Panc1 (cell line): Measurements from ENCODE around the gene DLG4.

Source experiments
- CTCF ChIP-seq: fragments of 450-650 bp; IDR thresholded peaks from 2 replicates; pipeline ENCODE4 v1.5.1; 2017; ENCODE audit warnings: mild to moderate bottlenecking
- POLR2AphosphoS5 ChIP-seq: IDR thresholded peaks from 2 replicates; pipeline ENCODE4 v1.6.1; 2012; ENCODE audit warnings: mild to moderate bottlenecking, low read depth, low read length, moderate library complexity
- TF ChIP-seq, protein P1 (sequence below), 2 experiments: IDR thresholded peaks; 2 replicates each; pipeline ENCODE4 v1.6.1; 2011 to 2012; ENCODE audit warnings: low read depth in 2 of 2, control low read depth in 1 of 2, low read length in 1 of 2, mild to moderate bottlenecking in 1 of 2, moderate library complexity in 1 of 2; ENCODE audit not compliant: insufficient read depth in 1 of 2

- TF ChIP-seq CTCF = no peak
- TF ChIP-seq, protein P1, sequence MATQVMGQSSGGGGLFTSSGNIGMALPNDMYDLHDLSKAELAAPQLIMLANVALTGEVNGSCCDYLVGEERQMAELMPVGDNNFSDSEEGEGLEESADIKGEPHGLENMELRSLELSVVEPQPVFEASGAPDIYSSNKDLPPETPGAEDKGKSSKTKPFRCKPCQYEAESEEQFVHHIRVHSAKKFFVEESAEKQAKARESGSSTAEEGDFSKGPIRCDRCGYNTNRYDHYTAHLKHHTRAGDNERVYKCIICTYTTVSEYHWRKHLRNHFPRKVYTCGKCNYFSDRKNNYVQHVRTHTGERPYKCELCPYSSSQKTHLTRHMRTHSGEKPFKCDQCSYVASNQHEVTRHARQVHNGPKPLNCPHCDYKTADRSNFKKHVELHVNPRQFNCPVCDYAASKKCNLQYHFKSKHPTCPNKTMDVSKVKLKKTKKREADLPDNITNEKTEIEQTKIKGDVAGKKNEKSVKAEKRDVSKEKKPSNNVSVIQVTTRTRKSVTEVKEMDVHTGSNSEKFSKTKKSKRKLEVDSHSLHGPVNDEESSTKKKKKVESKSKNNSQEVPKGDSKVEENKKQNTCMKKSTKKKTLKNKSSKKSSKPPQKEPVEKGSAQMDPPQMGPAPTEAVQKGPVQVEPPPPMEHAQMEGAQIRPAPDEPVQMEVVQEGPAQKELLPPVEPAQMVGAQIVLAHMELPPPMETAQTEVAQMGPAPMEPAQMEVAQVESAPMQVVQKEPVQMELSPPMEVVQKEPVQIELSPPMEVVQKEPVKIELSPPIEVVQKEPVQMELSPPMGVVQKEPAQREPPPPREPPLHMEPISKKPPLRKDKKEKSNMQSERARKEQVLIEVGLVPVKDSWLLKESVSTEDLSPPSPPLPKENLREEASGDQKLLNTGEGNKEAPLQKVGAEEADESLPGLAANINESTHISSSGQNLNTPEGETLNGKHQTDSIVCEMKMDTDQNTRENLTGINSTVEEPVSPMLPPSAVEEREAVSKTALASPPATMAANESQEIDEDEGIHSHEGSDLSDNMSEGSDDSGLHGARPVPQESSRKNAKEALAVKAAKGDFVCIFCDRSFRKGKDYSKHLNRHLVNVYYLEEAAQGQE (IDR thresholded peaks at IDR 0.05; ENCODE audit: insufficient read depth in 1 of 2, low read depth in 2 of 2, low read length in 1 of 2) = no peak
- TF ChIP-seq POLR2AphosphoS5 = no peak
These were observed 37.3 kb upstream of the DLG4 start for GRCh38 chr17:7256766-7257456.
